Heart right ventricle (tissue), 16 donors: Measurements from ENCODE around the gene SRRM3. TPM values are rescaled to one million over a fixed set of nuclear protein-coding genes. Genes with fewer than 3 reads are reported as not detected.

Experiments
- ATAC-seq, 8 donors: fragments of 200-7000 bp; cut with Tn5 transposase; one replicate each; pipeline ENCODE4 v1.9.1; 2020; ENCODE audit warnings: mild to moderate bottlenecking in 8 of 8, moderate library complexity in 8 of 8, moderate number of reproducible peaks in 1 of 8
- DNase-seq, 2 donors: peaks; one replicate each; pipeline ENCODE4 v3.0.0-alpha.2; 2020
- H3K27ac ChIP-seq, 10 donors: fragments of 200-600 bp; sonication (generic) in 2 of 10; one replicate each; pipeline versions ENCODE4 v1.5.0 to v1.8.0; 2020 to 2022; ENCODE audit warnings: mild to moderate bottlenecking in 3 of 10
- H3K27me3 ChIP-seq, 7 donors: fragments of 200-600 bp; one replicate each; pipeline ENCODE4 v1.8.0; 2021 to 2022; ENCODE audit warnings: mild to moderate bottlenecking in 2 of 7
- H3K36me3 ChIP-seq, 9 donors: fragments of 200-600 bp; sonication (generic) in 1 of 9; one replicate each; pipeline versions ENCODE4 v1.5.0 to v1.8.0; 2020 to 2022; ENCODE audit warnings: mild to moderate bottlenecking in 2 of 9
- H3K4me1 ChIP-seq, 9 donors: fragments of 200-600 bp; sonication (generic) in 1 of 9; one replicate each; pipeline versions ENCODE4 v1.5.0 to v1.8.0; 2020 to 2022; ENCODE audit warnings: mild to moderate bottlenecking in 4 of 9
- H3K4me3 ChIP-seq, 10 donors: fragments of 200-600 bp; sonication (generic) in 2 of 10; one replicate each; pipeline versions ENCODE4 v1.5.0 to v1.8.0; 2020 to 2022; ENCODE audit warnings: mild to moderate bottlenecking in 7 of 10, moderate library complexity in 2 of 10
- H3K9me3 ChIP-seq, 11 donors: fragments of 200-600 bp in 10 of 11; sonication (generic) in 2 of 11; one replicate each; pipeline versions ENCODE4 v1.5.0 to v1.8.0; 2013 to 2022; ENCODE audit warnings: mild to moderate bottlenecking in 2 of 11, control low read depth in 1 of 11, moderate library complexity in 1 of 11
- WGBS, 2 donors: extraction: QIAGEN DNeasy Blood & Tissue Kit; methylation state at CpG; one replicate each; pipeline ENCODE4 v1.1.7; 2013; ENCODE audit warnings: inconsistent platforms in 1 of 2; 5-methylcytosine and 5-hydroxymethylcytosine counted together
- intact Hi-C, 10 donors: fragments of 100-400 bp; cut with DNase I; formaldehyde crosslinking; loops; one replicate each; pipeline versions ENCODE4 v1.11.1 to v1.14.2; 2022
- polyA plus RNA-seq, 2 donors: library from polyadenylated mRNA; stranded (reverse); fragments of 200-250 nt; gene quantifications; one replicate each; pipeline ENCODE4 v1.2.3, GENCODE V29; 2013
- total RNA-seq, 10 donors: library from RNA; stranded (reverse); fragmentation: NEBNext Ultra II Directional in 3 of 10; extraction: Animal tissue kit (Norgen Biotek cat#: 25700) in 3 of 10; gene quantifications; one replicate each; pipeline versions ENCODE4 v1.2.1 to v1.2.4, GENCODE V29; 2021 to 2023
- TF ChIP-seq, protein P1 (sequence below), 9 donors: fragments of 200-600 bp; sonication (generic) in 2 of 9; IDR thresholded peaks; one replicate each; pipeline versions ENCODE4 v1.5.0 to v1.8.0; 2021 to 2022; ENCODE audit warnings: antibody characterized with exemption in 9 of 9, mild to moderate bottlenecking in 5 of 9, moderate library complexity in 1 of 9
- donor health status: Arrhythmogenic right ventricular cardiomyopathy.
- donor health status: ischemic (EF 13 %, LVEDD 7.1; RV severe dilation, severe dysfunction).
- donor health status: healthy with polysubstance abuse.
- donor health status: DM: no; HTN: yes; CAD: no.
- donor health status: DM: no; HTN: no; CAD: no.
- donor health status: ischemic (EF 25% LVEDD 6.9; RV normal size, moderate dysfunction).
- donor health status: ischemic (EF 25% LVEDD 5.7; RV mildly dilated, moderate dysfunction).
- donor health status: healthy.
- donor health status: DM: yes; HTN: yes; CAD: no.
- donor health status: Ischemic cardiomyopathy.
- donor health status: ischemic (EF 35%, LVEDD 5.7; RV mildly dilated, moderate dysfunction).
- donor health status: nonischemic (EF 11% LVEDD 7.7; RV severe dilation, severe dysfunction).
- donor health status: DM: yes; HTN: yes; CAD: no.
- donor health status: PGD.
- donor health status: ischemic (EF 29% LVEDD 5.4; RV normal size, mild dysfunction).
- donor health status: nonischemic (EF 23%, LVEDD 6.1; RV moderate dilation, normal function).

SRRM3 gene
- total and polyA plus RNA-seq, 12 donors = 1.0 to 36.2 (median 5.5) TPM

DNA sequence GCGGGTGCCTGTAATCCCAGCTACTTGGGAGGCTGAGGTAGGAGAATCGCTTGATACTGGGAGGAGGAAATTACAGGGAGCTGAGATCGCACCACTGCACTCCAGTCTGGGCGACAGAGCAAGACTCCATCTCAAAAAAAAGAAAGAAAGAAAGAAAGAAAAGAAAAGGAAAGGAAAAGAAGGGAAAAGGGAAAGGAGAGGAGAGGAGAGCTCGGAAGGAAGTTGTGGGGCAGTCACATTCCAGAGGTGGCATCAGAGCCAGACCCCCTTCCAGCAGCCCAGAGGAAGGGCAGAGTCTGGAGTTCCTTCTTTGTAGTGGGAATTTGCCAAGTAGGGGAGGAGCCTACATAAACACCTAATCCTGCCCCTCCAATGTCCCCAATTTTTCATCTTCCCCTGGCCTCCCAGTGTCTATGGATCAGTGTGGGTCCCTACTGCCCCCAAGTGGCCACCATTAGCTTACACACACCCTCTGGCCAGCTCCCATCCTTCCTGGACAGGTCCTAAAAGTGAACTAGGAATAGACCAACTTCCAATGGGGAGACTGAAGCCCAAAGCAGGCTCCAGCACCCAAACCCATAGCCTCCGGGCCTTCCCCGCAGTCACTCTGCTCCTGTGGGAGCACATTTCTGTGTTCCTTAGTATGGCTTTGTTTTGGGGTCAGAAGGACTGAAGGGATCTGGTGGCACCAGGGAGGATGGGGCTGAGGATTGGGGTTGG lies 61.1 kb downstream of the SRRM3 start:
- peak in 1 of 2 donors; percentile 49 for DNase-seq
- peaks cover 11 to 60% (median 51%) of the 10 kb centered on the region in 7 donors for H3K27me3 ChIP-seq
- TF ChIP-seq, protein P1, sequence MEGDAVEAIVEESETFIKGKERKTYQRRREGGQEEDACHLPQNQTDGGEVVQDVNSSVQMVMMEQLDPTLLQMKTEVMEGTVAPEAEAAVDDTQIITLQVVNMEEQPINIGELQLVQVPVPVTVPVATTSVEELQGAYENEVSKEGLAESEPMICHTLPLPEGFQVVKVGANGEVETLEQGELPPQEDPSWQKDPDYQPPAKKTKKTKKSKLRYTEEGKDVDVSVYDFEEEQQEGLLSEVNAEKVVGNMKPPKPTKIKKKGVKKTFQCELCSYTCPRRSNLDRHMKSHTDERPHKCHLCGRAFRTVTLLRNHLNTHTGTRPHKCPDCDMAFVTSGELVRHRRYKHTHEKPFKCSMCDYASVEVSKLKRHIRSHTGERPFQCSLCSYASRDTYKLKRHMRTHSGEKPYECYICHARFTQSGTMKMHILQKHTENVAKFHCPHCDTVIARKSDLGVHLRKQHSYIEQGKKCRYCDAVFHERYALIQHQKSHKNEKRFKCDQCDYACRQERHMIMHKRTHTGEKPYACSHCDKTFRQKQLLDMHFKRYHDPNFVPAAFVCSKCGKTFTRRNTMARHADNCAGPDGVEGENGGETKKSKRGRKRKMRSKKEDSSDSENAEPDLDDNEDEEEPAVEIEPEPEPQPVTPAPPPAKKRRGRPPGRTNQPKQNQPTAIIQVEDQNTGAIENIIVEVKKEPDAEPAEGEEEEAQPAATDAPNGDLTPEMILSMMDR (IDR thresholded peaks at IDR 0.05) = peak; percentile 17 to 72 (median 66)
- H3K9me3 ChIP-seq = no peaks in the 10 kb centered on the region
- intact Hi-C loops = loop anchor here in 4 of 10 donors (5.0 kb wide), 2 partner anchors 81 to 86 kb away; no protein-coding TSS in a partner anchor
- H3K4me3 ChIP-seq = no peak overlapping the region
- H3K27ac ChIP-seq = no peak overlapping the region
- no peaks in the 10 kb centered on the region for H3K36me3 ChIP-seq
- 68 to 70% methylated on average over 7 of the region's 7 CpGs for WGBS, 2 donors
- ATAC-seq = peak in 7 of 8 donors; percentile 72 to 83 (median 78)
- peaks cover 4 to 17% (median 15%) of the 10 kb centered on the region in 9 donors for H3K4me1 ChIP-seq

DNA sequence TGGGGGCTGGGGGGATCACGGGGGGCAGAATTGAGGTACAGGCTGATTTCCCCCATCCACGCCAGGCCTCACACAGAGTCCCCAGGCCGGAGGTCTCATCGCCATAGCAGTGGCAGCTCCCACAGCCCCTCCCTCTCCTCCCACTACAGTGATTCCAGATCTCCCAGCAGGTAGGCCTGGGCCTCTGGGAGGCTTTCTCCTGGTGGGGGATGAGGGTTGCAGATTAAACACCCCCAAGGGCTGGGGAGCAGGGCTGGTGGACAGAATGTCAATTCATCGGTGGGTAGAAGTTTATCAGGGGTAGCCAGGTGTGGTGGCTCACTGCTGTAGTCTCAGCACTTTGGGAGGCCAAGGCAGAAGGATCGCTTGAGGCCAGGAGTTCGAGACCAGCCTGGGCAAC lies 63.6 kb downstream of the SRRM3 start:
- WGBS, 2 donors = 92% methylated on average over 7 of the region's 7 CpGs
- no peaks in the 10 kb centered on the region for H3K36me3 ChIP-seq
- peaks cover 4 to 15% (median 10%) of the 10 kb centered on the region in 9 donors for H3K4me1 ChIP-seq
- no peak overlapping the region for H3K27ac ChIP-seq
- H3K27me3 ChIP-seq = peaks cover 11 to 58% (median 52%) of the 10 kb centered on the region in 7 donors
- intact Hi-C loops = loop anchor here in 1 of 10 donors (5.0 kb wide), 1 partner anchor 88 kb away; no protein-coding TSS in a partner anchor
- TF ChIP-seq, protein P1 (IDR thresholded peaks at IDR 0.05) = no peak
- DNase-seq (no peak), ATAC-seq (no peak)
- no peak overlapping the region for H3K4me3 ChIP-seq
- H3K9me3 ChIP-seq = no peaks in the 10 kb centered on the region

DNA sequence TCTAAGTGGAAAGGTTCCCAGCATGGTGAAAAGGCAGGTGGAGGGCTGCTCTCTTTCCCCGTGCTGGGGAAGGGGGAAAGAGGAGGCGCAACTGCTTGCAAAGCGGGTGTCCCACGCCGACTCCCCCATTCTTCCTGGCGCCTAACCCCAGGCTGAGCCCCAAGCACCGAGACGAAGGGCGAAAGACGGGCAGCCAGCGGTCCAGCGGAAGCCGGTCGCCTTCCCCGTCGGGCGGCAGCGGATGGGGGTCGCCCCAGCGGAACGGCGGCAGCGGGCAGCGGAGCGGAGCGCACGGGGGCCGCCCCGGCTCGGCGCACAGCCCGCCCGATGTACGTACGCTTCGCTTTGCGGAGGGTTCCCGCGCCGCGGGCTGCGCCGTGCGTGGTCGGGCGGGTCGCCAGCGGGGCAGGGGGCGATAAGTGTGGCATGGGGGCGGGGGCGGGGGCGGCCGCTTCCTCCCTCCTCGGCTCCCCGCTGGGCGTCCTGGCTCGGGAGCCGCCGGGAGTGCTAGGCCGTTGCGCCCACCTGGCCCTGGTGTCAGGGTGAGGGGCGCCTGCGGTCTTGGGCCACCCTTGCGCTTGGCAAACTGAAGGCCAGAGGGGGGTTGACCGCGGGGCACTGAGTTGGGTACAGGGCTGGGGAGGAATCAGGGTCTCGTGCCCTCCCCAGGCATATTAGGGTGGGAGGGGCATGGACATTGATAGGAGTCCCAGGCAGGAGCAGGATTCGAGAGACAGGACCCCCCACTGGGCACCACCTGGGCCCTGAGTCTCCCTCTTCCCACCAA lies 65.6 kb downstream of the SRRM3 start:
- 2 to 3% methylated on average over 49 to 68 of the region's 68 CpGs for WGBS, 2 donors
- H3K27ac ChIP-seq = no peak overlapping the region

DNA sequence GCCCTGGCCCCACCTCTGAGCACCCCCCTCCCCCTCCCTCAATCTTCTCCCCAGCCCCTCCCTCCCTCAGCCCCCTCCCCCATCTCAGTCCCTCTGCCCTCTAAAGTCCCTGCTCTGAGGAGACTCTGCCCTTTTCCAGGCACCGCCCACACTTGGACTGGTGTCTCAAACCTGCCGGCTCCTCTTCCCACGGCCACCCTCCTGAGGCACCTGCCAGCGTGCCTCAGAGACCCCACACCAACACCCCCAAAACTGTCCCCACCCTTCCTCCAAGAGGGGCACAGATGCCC lies 66.1 kb downstream of the SRRM3 start:
- TF ChIP-seq, protein P1 (IDR thresholded peaks at IDR 0.05) = no peak
- no peak overlapping the region for H3K4me3 ChIP-seq
- H3K36me3 ChIP-seq = no peaks in the 10 kb centered on the region
- peaks cover 11 to 63% (median 50%) of the 10 kb centered on the region in 7 donors for H3K27me3 ChIP-seq
- no peak overlapping the region for H3K27ac ChIP-seq
- H3K4me1 ChIP-seq = peaks cover 4 to 15% (median 10%) of the 10 kb centered on the region in 9 donors
- no peak for DNase-seq
- peak in 1 of 8 donors; percentile 19 for ATAC-seq
- no peaks in the 10 kb centered on the region for H3K9me3 ChIP-seq
- intact Hi-C loops = loop anchor here in 1 of 10 donors (5.0 kb wide), 1 partner anchor 91 kb away; no protein-coding TSS in a partner anchor
- WGBS, 2 donors = 13 to 18% methylated on average over 4 of the region's 4 CpGs

More for the DNA sequence above, 65.6 kb downstream of the SRRM3 start:
- DNase-seq (no peak), ATAC-seq (peak in 1 of 8 donors; percentile 14)
- peaks cover 11 to 63% (median 45%) of the 10 kb centered on the region in 7 donors for H3K27me3 ChIP-seq
- TF ChIP-seq, protein P1 (IDR thresholded peaks at IDR 0.05) = no peak
- H3K4me1 ChIP-seq = peaks cover 4 to 15% (median 10%) of the 10 kb centered on the region in 9 donors
- peak overlapping the region in 9 of 10 donors; percentile 12 to 31 (median 27) for H3K4me3 ChIP-seq
- no peaks in the 10 kb centered on the region for H3K9me3 ChIP-seq
- intact Hi-C loops = loop anchor here in 1 of 10 donors (5.0 kb wide), 1 partner anchor 90 kb away; no protein-coding TSS in a partner anchor
- no peaks in the 10 kb centered on the region for H3K36me3 ChIP-seq
